ENCODE data around the gene CCND3.

Gene CCND3

DNA sequence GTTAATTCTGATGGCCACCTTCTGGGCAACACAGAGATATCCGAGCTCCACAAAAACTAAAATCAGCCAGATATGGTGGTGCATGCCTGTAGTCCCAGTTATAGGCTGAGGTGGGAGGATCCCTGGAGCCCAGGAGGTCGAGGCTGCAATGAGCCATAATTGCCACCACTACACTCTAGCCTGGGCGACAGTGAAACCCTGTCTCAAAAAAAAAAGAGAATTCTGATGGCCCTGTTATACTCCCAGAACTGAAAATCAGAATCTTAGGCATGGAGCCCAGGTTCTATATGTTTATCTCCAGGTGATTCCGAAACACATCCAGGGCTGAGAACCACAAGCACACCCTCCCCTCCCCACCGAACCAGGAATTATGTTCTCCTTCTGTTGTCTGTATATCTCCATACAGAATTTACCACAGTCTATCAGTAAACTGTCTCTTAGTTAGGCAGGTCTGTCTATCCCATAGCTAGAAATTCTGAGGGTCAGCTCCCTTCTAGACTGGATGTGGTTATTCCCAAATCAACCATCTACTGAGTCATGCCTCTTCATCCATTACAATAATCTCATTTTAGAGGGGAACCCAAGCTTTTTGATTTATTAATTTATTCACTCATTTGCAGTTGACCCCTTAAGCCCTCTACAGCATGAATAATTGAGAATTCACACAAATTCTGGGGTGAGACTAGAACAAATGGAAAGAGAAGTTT, 24.8 kb upstream of the CCND3 start:
- Histone ChIP-seq H3K4me1 (ENCODE audit: control insufficient read depth, insufficient read depth, low read length) (no peaks in the 10 kb centered on the region), H3K27ac (ENCODE audit: low read length) (no peak overlapping the region), H3K9ac (ENCODE audit: low read length in 2 of 2) (no peak overlapping the region), H3K27me3 (ENCODE audit: control insufficient read depth in 1 of 2, insufficient read depth in 2 of 2, low read length in 2 of 2) (no peaks in the 10 kb centered on the region), H3K9me3 (ENCODE audit: control insufficient read depth in 2 of 2, low read length in 2 of 2) (no peaks in the 10 kb centered on the region), H3K4me3 (ENCODE audit: low read length in 2 of 2) (no peak overlapping the region), H3K36me3 (ENCODE audit: control insufficient read depth in 2 of 2, insufficient read depth in 2 of 2, low read length in 2 of 2) (peaks cover 0 to 2% of the 10 kb centered on the region in 2 donors)

DNA sequence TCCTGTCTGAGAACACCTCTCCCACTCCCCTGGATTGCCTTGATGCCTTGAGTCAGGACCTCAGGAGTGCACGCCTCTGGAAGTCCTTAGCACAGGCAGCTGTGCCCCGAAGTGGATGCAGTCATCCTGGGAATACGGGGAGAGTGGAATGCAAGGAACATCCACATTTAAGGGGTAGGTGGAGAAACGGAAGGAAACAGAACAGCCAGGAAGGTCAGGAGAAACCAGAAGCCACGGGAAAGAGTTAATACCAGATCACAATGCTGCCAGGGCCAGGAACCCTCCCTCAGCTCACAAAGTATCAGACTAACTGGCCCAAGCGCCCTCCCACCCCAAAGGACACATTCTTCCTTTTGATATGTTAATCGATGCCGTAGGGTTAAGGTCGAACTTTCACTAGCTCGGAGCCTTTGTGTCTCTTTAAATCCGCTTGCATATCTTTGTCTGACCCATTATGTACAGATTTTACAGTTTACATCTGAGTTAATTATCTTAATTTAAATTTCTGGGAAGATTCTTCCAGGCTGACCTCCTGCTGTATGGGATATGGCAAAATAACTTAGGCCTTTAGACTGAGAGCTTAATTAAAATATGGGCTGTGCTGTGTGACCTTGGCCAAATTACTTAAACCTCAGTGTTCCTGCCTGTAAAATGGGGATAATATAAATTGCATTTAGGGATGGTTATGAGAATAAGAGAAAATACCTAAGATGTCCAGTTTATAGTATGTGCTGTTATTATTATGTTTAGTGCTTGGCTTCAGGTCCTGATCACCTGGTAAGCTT, 24.0 kb upstream of the CCND3 start:
- Histone ChIP-seq H3K27me3 (ENCODE audit: control insufficient read depth in 1 of 2, insufficient read depth in 2 of 2, low read length in 2 of 2) (no peaks in the 10 kb centered on the region), H3K9ac (ENCODE audit: low read length in 2 of 2) (no peak overlapping the region), H3K9me3 (ENCODE audit: control insufficient read depth in 2 of 2, low read length in 2 of 2) (no peaks in the 10 kb centered on the region), H3K36me3 (ENCODE audit: control insufficient read depth in 2 of 2, insufficient read depth in 2 of 2, low read length in 2 of 2) (peaks cover 0 to 2% of the 10 kb centered on the region in 2 donors), H3K27ac (ENCODE audit: low read length) (no peak overlapping the region), H3K4me1 (ENCODE audit: control insufficient read depth, insufficient read depth, low read length) (no peaks in the 10 kb centered on the region), H3K4me3 (ENCODE audit: low read length in 2 of 2) (no peak overlapping the region)

DNA sequence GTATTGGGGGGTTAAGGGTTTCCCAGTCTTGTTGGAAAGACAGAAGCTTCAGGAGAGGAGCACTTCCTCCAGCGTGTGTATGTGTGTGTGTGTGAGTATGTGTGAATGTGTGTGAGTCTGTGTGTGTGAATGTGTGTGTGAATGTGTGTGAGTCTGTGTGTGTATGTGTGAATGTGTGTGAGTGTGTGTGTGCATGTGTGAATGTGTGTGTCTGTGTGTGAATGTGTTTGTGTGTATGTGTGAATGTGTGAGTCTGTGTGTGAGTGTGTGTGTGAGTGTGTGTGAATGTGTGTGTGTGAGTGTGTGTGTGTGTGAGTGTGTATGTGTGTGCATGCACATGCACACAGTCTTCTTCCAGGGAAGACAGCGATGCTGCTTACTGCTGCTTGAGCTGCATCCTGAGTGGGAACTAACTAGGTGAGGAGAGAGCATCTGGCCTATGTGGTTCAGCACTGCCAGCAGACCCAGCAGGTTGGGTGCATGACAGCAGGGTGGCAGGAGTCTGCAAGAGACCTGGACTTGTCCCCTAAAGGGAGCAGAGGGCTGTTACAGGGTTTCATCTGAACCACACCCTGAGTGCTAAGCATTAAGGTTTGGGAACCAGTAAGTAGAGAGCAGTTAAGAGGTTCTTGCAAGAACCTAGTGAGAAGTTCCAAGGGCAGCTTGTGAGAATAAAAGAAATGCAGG, 22.7 kb upstream of the CCND3 start:
- Histone ChIP-seq H3K27ac (ENCODE audit: low read length) (no peak overlapping the region), H3K9ac (ENCODE audit: low read length in 2 of 2) (no peak overlapping the region), H3K9me3 (ENCODE audit: control insufficient read depth in 2 of 2, low read length in 2 of 2) (no peaks in the 10 kb centered on the region), H3K4me1 (ENCODE audit: control insufficient read depth, insufficient read depth, low read length) (no peaks in the 10 kb centered on the region), H3K4me3 (ENCODE audit: low read length in 2 of 2) (no peak overlapping the region), H3K27me3 (ENCODE audit: control insufficient read depth in 1 of 2, insufficient read depth in 2 of 2, low read length in 2 of 2) (no peaks in the 10 kb centered on the region), H3K36me3 (ENCODE audit: control insufficient read depth in 2 of 2, insufficient read depth in 2 of 2, low read length in 2 of 2) (peaks cover 0 to 2% of the 10 kb centered on the region in 2 donors)

- Histone ChIP-seq H3K4me3 (ENCODE audit: low read length in 2 of 2) (no peak overlapping the region), H3K4me1 (ENCODE audit: control insufficient read depth, insufficient read depth, low read length) (no peaks in the 10 kb centered on the region), H3K9me3 (ENCODE audit: control insufficient read depth in 2 of 2, low read length in 2 of 2) (no peaks in the 10 kb centered on the region), H3K27ac (ENCODE audit: low read length) (no peak overlapping the region), H3K36me3 (ENCODE audit: control insufficient read depth in 2 of 2, insufficient read depth in 2 of 2, low read length in 2 of 2) (peaks cover 0 to 2% of the 10 kb centered on the region in 2 donors), H3K9ac (ENCODE audit: low read length in 2 of 2) (no peak overlapping the region), H3K27me3 (ENCODE audit: control insufficient read depth in 1 of 2, insufficient read depth in 2 of 2, low read length in 2 of 2) (no peaks in the 10 kb centered on the region)
These were observed 21.8 kb upstream of the CCND3 start for GRCh38 chr6:41963371-41963770.

GRCh38 chr6:41960028-41960427, 18.4 kb upstream of the CCND3 start:
- no peak overlapping the region for H3K4me3 ChIP-seq (ENCODE audit: low read length in 2 of 2)

DNA sequence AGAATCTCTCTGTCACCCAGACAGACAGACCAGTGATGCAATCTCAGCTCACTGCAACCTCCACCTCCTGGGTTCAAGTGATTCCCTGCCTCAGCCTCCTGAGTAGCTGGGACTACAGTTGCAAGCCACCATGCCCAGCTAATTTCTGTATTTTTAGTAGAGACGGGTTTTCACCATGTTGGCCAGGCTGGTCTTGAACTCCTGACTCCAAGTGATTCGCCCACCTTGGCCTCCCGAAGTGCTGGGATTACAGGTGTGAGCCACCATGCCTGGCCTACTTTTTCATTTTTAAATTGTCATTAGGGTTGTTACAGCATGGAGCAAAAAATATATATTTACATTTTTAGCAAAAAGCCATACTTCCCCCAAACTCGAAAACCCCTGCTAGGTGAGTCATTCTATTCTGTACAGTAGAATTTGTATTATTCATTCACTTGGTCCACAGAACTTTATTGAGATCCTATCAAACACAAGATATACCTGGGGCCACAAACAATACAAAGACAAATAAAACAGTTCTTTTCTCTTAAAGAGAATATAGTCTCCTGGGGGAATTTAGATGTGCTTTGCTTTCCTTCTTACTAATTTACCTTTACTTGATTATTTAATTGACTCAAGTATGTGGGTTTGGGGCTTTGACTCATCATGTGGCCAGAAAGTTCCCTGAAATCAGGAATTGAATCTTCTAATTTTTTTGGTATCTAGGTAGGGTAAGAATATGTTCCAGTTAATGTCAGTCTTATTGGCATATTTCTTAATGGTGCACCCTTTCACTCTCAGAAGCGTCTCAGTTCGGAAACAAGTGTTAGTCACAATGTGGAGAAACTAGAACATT, 16.6 kb upstream of the CCND3 start:
- Histone ChIP-seq H3K36me3 (ENCODE audit: control insufficient read depth in 2 of 2, insufficient read depth in 2 of 2, low read length in 2 of 2) (no peaks in the 10 kb centered on the region), H3K27me3 (ENCODE audit: control insufficient read depth in 1 of 2, insufficient read depth in 2 of 2, low read length in 2 of 2) (no peaks in the 10 kb centered on the region), H3K9ac (ENCODE audit: low read length in 2 of 2) (no peak overlapping the region), H3K4me3 (ENCODE audit: low read length in 2 of 2) (no peak overlapping the region), H3K27ac (ENCODE audit: low read length) (no peak overlapping the region), H3K9me3 (ENCODE audit: control insufficient read depth in 2 of 2, low read length in 2 of 2) (no peaks in the 10 kb centered on the region), H3K4me1 (ENCODE audit: control insufficient read depth, insufficient read depth, low read length) (no peaks in the 10 kb centered on the region)

More at GRCh38 chr6:41960028-41960427, 18.4 kb upstream of the CCND3 start:
- Histone ChIP-seq H3K9me3 (ENCODE audit: control insufficient read depth in 2 of 2, low read length in 2 of 2) (no peaks in the 10 kb centered on the region), H3K27me3 (ENCODE audit: control insufficient read depth in 1 of 2, insufficient read depth in 2 of 2, low read length in 2 of 2) (no peaks in the 10 kb centered on the region), H3K4me1 (ENCODE audit: control insufficient read depth, insufficient read depth, low read length) (no peaks in the 10 kb centered on the region), H3K9ac (ENCODE audit: low read length in 2 of 2) (no peak overlapping the region), H3K36me3 (ENCODE audit: control insufficient read depth in 2 of 2, insufficient read depth in 2 of 2, low read length in 2 of 2) (no peaks in the 10 kb centered on the region), H3K27ac (ENCODE audit: low read length) (no peak overlapping the region)

GRCh38 chr6:41957117-41957516, 15.5 kb upstream of the CCND3 start:
- no peaks in the 10 kb centered on the region for H3K36me3 ChIP-seq (ENCODE audit: control insufficient read depth in 2 of 2, insufficient read depth in 2 of 2, low read length in 2 of 2)
- no peak overlapping the region for H3K4me3 ChIP-seq (ENCODE audit: low read length in 2 of 2)
- H3K9ac ChIP-seq (ENCODE audit: low read length in 2 of 2): no peak overlapping the region
- no peaks in the 10 kb centered on the region for H3K9me3 ChIP-seq (ENCODE audit: control insufficient read depth in 2 of 2, low read length in 2 of 2)
- no peaks in the 10 kb centered on the region for H3K27me3 ChIP-seq (ENCODE audit: control insufficient read depth in 1 of 2, insufficient read depth in 2 of 2, low read length in 2 of 2)
- H3K27ac ChIP-seq (ENCODE audit: low read length): no peak overlapping the region
- no peaks in the 10 kb centered on the region for H3K4me1 ChIP-seq (ENCODE audit: control insufficient read depth, insufficient read depth, low read length)

GRCh38 chr6:41955412-41955811, 13.8 kb upstream of the CCND3 start:
- no peak overlapping the region for H3K4me3 ChIP-seq (ENCODE audit: low read length in 2 of 2)
- no peaks in the 10 kb centered on the region for H3K27me3 ChIP-seq (ENCODE audit: control insufficient read depth in 1 of 2, insufficient read depth in 2 of 2, low read length in 2 of 2)
- no peaks in the 10 kb centered on the region for H3K4me1 ChIP-seq (ENCODE audit: control insufficient read depth, insufficient read depth, low read length)
- H3K9me3 ChIP-seq (ENCODE audit: control insufficient read depth in 2 of 2, low read length in 2 of 2): no peaks in the 10 kb centered on the region
- H3K27ac ChIP-seq (ENCODE audit: low read length): no peak overlapping the region
- H3K9ac ChIP-seq (ENCODE audit: low read length in 2 of 2): no peak overlapping the region
- no peaks in the 10 kb centered on the region for H3K36me3 ChIP-seq (ENCODE audit: control insufficient read depth in 2 of 2, insufficient read depth in 2 of 2, low read length in 2 of 2)

GRCh38 chr6:41954668-41955067, 13.1 kb upstream of the CCND3 start:
- Histone ChIP-seq H3K9me3 (ENCODE audit: control insufficient read depth in 2 of 2, low read length in 2 of 2) (no peaks in the 10 kb centered on the region), H3K27me3 (ENCODE audit: control insufficient read depth in 1 of 2, insufficient read depth in 2 of 2, low read length in 2 of 2) (no peaks in the 10 kb centered on the region), H3K4me1 (ENCODE audit: control insufficient read depth, insufficient read depth, low read length) (no peaks in the 10 kb centered on the region), H3K4me3 (ENCODE audit: low read length in 2 of 2) (no peak overlapping the region), H3K27ac (ENCODE audit: low read length) (no peak overlapping the region), H3K36me3 (ENCODE audit: control insufficient read depth in 2 of 2, insufficient read depth in 2 of 2, low read length in 2 of 2) (no peaks in the 10 kb centered on the region), H3K9ac (ENCODE audit: low read length in 2 of 2) (no peak overlapping the region)

DNA sequence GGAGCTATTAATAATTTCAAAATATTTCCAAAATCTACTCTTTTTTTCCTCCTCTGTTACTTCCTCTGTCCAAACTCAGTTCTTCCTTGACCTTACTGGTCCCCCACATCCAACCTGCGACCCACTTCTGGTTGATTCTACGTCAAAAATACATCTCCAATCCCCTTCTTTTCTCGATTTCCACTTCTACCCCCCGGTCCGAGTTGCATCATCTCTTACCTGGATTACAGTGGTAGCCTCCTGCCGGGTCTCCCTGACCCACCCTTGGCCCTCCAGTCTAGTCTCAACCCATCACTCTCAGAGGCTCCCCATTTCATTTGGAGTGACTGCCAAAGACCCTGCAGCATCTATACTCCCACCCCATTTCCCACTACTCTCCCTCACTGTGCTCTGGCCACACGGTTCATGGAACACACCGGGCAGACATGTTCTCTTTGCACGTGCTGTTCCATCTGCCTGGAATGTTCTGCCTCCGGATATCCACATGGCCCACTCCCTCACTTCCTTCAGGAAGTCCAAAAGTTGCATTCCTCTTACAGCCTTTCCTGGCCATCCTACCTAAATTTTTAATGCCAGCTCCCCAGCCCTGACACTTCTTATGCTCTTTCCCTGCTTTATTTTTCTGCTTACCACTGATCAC, 6.1 kb upstream of the CCND3 start:
- no peak overlapping the region for H3K9ac ChIP-seq (ENCODE audit: low read length in 2 of 2)
- no peaks in the 10 kb centered on the region for H3K27me3 ChIP-seq (ENCODE audit: control insufficient read depth in 1 of 2, insufficient read depth in 2 of 2, low read length in 2 of 2)
- H3K27ac ChIP-seq (ENCODE audit: low read length): no peak overlapping the region
- H3K4me3 ChIP-seq (ENCODE audit: low read length in 2 of 2): no peak overlapping the region
- H3K4me1 ChIP-seq (ENCODE audit: control insufficient read depth, insufficient read depth, low read length): no peaks in the 10 kb centered on the region
- no peaks in the 10 kb centered on the region for H3K9me3 ChIP-seq (ENCODE audit: control insufficient read depth in 2 of 2, low read length in 2 of 2)
- no peaks in the 10 kb centered on the region for H3K36me3 ChIP-seq (ENCODE audit: control insufficient read depth in 2 of 2, insufficient read depth in 2 of 2, low read length in 2 of 2)

All from stomach smooth muscle (tissue), 2 donors.